Measurements from ENCODE around the gene PNPO.

The PNPO gene

DNA sequence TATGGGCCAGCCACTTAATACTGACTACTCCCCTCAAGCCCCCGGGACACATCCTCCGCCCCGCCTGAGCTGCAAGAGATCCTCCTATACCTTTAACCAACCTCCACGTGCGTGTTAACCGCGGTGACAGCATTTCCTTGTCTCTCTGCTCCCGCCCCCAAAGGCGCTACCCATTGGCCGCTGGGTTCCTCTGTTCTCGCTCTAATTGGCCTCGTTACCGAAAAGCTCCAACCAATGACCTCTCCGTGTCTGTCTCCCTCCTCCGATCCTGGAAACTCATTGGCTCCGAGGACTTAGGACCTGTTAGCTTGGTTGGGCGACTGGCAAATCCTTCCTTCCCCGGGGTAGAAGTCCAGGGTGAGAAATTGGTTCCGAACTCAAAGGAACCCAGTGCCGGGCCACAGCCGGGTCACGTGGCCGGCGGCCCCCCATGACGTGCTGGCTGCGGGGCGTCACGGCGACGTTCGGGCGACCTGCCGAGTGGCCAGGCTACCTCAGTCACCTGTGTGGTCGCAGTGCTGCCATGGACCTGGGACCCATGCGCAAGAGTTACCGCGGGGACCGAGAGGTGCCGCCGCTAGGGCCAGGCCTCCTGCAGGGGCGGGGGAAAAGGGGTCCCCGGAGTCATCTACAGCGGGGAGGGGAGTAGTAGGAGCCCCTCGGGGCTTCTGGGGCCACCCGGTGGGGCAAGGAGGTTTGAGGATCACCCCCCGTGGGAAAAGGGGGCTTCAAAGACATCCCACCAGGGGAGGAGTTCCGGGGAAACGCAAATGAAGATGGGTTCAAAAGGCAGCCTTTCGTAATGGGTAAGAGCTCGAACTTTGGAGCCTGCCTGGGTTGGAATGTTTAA lies at the start of gene PNPO:
Gene PNPO, plus strand, starts transcription at position 326 of the 850 bp plus-strand sequence. Its CDS starts 105 bp downstream, at position 431.
- peak; percentile 98 for DNase-seq (ENCODE audit: low read depth)

DNA sequence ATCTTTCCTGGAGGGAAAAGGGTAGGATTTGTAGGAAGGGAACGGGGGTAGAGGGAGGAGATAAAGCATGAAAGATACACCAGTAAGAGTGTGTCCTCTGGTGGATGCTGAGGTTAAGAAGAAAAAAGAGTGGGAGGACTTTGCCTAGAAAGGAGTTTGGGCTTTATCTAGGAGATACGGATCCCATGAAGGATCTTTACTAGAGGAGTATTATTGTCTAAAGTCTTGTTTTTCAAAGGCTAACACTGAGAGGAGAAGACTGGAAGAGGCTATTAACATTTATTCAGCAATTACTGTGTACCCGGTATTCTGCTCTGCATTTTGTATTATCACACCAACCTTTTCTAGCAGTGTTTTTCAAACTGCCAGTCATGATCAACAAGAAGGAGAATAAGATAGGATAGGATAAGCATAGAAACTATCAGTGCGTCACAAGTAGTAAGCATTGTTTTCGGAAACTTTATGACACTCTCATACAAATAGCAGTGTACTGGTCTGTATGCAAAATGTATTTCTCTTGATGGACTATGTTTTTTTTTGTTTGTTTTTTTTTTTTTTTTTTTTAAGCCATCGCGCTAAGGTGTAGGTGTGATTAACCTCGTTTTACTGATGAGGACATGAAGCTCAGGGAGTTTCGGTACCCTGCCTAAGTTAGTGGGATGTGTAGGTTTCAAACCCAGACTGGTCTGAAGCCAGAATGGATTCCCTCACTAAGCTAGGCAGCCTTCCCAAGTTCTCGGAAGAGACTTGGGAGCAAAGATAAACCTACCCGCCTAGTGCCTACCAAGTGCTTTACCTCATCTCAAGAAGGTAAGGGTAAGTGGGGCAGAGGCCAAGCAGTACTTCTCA lies 46.6 kb upstream of the PNPO start:
- no peak for DNase-seq (ENCODE audit: low read depth)

DNA sequence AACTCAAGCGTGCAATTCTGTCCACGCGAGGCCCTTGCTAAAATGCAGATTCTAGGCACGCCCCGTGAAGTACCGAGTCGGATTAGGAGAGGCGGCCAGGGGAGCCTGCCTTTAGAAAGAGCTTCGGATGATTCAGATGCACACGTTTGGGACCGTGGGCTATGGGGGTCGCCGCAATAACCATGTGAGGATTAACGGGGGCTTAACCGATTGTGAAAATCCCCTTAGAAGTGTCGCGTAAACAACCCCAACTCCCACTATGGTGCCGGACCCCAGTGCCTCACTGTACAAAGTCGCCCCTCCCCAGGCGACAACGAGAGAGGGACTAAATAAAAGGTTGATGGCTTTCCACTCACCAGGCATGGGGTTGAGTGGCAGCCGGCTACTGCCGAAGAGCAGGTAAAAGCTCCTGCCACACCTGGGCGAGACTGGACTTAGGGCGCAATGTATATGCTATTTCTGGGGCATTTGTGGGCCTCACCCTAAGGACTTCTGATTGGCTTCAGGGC lies 46.0 kb upstream of the PNPO start:
- DNase-seq (ENCODE audit: low read depth): no peak

DNA sequence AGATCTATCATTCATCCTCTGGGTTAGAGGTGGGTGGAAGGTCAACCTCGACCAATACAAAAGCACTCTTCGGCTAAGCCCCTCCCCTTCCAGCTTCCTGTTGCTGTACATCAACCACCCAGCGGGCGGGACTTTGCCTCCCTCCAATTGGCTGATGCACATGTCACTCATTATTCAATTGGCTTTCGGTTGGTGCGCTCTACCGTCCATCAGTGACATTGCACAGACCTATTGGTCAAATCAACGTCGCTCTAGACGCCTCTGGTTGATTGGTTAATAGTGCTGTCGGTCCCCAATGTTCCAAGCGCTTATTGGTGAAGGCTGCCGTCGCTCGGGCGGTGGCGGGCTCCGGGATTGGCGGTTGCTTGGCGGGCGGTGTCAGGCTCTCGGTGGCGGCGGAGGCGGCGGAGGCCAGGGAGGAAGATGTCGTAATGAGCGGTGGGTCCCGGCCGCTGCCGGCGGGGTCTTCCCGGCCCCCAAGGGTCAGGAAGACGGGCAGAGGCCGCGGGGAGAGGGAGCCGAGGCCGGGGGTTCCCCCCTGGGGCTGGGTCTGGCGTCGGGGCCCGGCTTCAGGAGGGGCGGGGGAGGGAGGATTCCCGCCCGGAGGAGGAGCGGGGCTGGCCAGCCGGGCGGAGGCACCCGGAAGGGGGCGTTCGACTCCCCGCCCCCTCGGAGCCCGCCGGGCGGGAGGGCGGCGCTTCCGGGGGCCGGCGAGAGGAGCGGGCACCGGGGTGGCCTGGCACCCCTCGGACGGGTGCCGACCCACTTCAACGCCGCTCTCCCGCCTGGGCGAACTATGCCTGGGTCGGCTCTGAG lies 45.3 kb upstream of the PNPO start, which contains the start of gene SP2:
Gene SP2, plus strand, starts transcription at position 381 of the 816 bp plus-strand sequence. Its CDS starts 51 bp downstream, at position 432.
- peak; percentile 100 for DNase-seq (ENCODE audit: low read depth)

DNA sequence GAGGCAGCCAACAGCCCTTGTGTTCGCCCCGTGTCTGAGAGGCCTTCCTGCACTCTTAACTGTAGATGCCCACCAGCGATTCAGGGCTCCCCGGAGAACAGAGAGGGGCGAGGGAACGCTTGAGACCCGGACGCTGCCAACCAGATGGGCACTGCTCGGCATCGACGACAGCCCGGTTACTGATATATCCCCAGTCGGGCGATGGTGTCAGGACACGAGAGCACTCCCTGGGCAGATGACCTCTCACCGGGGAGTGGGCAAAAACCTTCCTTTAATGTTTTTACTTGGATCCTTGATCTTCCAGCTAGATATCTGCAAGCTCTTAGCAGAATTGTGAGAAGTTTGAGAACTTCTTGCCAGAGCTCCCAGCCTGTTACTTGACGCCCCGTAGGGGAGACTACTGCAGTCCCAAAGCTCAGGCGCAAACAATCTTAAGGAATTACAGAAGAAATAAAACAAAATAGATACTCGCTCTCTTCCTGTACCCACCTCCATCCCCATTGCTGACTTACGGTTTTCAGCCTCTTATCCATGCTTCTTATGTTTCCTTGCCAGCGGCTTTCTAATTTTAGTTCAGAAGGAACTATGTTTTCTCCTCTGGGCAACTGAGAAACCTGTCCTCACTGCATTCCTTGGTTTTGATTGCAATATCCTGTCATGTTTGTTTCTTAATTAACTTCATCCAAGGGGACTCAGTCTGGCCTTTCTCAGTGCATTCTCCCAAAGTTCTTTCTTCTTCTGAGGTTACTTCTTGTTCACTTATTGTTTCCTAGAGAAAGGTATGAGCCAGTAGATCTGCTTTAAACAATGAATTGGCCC lies 44.5 kb upstream of the PNPO start:
- DNase-seq (ENCODE audit: low read depth): no peak

DNA sequence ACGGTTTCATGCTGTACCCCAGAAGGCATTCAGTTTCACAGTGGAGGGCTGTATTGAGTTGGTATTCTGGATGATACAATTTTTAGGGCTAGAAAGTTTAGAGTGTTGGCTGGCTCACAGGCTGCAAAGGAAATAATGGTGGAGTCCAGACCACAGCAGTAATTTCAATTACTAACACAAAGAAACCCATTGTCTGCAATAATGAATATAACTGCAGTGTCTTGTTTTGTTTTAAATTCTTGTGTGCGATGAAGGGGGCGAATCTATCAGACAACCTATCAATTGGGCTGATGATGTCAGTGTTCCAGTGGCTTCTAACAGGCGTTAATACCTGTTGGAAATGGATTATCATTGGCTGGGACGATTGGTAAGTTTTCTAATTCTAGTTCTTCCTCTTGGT lies 43.8 kb upstream of the PNPO start:
- DNase-seq (ENCODE audit: low read depth): no peak

DNA sequence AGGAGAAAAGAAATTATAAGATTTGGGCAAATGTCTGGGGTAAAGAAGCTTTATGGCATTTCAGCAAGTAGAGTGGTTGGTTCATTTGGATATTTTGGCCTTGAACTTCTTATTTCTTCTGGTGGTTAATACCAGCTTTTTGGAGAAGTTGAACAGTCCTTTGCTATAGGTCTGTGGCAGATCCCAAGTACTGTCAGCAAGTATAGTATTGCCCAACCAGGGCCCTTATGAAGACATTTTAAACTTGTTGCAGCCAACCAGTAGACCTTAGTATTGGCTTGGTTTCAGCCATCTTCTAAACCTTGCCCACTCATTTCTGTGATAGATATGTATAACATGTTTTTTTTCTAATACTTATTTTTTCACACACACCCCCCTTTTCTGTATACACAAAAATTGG lies 43.1 kb upstream of the PNPO start:
- no peak for DNase-seq (ENCODE audit: low read depth)

DNA sequence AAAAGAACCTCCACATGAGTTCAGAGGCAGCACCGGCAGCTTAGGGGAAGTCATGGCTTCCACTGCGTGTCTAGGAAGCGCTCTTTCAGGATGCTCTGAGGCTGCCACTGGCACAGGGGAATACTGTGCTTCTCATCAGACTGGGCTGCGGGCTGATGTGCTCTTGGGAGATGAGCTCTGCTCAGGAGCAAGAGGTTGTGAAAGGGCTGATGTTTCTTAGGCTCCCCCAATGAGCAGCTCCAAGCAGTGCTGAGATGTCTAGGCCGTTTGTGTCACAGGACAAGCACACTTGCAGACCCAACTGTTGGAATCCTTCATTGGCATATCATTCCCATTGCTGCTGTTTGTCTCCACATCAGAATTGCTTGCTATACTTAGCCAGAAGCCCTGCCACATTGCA lies 41.7 kb upstream of the PNPO start:
- no peak for DNase-seq (ENCODE audit: low read depth)

DNA sequence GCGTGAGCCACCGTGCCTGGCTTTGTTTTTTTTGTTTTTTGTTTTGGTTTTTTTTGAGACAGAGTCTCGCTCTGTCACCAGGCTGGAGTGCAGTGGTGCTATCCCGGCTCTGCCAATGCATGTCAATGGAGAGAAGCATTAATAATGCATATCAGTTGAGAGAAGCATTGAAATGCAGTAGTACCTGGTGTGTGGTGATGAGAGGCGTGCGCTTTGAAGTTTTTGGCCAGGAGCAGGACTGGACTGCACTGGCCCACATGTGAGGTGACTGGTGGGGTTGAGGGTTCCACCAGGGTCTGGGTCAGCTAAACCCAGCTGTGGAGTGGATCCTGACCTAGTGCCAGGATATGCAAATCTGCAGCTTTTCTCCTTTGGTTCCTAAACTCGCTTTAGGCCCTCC lies 39.9 kb upstream of the PNPO start:
- DNase-seq (ENCODE audit: low read depth): no peak

DNA sequence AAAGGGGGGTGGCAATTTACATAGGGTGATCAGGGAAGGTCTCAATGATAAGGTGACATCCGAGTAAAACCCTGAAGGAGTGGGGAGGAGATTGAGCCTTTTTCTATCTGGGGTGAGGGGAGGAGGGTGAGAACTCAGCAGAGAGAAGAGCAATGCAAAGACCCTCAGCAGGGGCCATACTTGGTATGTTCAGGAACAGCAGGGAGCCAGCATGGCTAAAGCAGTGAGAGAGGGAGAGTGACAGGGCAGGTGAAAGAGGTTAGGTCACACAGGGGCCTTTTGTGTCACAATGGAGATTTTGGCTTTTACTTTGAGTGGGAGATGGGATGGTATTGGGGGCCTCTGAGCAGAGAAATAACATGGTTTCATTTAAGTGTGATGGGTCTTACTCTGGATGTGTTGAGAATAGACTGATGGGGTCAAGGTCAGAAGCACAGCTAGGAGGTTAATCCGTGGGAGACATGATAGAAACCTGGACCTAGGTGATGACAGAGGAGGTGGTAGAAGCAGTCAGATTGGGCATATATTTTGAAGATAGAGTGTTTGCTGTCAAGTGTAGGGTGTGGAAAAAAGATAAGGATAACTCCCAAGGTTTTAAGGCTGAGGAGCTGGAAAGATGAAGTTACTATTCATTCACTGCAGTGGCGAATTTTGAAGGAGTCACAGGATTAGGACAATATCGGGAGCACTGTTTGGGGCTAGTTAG lies 39.2 kb upstream of the PNPO start:
- DNase-seq (ENCODE audit: low read depth): no peak

DNA sequence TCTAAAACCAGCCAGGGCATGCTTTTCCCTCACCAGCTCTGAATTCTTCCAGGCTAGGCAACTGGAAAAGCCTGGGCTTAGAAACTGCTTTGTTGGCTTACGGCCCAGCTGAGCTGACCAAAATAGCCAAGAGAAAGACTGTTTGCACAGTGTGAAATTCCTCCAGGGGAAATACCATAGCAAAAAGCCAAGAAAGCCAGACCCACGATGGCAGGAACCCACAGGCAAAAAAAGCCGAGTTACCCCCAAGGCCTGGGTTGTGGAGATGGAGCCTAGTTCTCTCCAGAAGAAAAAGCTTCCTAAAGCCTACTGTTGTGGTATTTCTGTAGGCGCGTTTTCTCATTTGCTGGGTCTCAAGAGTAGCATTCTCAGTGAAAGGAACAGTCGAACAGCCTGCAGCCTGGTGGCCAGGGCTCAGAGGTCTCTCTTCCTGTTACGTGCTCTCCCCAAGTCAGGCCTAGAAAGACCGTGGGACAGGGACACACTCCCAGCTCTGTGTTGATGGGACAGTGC lies 36.1 kb upstream of the PNPO start:
- DNase-seq (ENCODE audit: low read depth): peak; percentile 84

DNA sequence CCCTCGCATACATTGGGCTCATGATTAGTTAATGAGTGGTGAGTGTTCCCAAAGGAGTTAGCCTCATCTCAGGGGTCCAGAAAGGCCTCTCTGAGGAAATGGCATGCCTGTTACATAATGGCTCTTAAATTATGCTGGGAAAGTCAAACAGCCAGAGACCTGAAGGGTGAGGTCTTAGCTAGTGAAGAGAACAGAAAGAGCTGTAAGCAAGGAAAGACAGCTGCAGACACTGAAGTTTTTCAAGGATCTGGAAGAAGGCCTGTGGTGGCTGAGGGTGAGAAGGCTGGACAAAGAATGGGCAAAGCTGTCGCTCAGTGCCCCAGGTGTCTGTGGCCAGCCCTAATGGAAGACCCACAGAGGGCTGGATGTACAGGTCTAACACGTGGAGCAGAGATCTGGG lies 34.9 kb upstream of the PNPO start:
- no peak for DNase-seq (ENCODE audit: low read depth)

DNA sequence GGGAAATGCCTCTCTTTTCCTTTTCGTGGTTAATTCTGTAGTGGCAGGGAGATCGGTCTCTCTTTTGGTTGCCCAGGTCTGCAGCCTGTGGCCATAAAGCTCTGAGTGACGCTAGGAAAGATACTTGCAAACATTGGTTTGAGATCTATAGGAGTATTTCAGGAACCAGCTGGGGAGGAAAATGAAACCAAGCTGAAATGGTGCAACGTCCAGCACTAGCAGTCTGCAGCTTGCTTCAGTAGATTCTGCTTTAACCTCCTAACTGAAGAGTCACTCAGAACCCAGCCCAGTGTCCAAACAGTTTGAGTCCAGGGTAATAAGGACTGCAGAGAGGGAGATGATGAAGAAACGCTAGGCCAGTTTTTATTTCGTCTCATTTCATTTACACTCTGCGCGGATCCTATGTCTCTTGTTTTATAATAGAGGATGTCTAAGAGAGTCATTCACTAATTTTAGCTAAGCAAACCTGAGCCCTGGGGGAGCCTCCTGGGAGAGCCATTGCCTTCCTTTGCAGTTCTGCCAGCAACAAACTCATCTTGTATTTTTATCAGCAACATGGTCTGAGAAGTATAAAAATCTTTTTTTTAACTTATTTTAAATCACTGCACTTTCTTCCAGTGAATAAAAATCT lies 33.3 kb upstream of the PNPO start:
- no peak for DNase-seq (ENCODE audit: low read depth)

DNA sequence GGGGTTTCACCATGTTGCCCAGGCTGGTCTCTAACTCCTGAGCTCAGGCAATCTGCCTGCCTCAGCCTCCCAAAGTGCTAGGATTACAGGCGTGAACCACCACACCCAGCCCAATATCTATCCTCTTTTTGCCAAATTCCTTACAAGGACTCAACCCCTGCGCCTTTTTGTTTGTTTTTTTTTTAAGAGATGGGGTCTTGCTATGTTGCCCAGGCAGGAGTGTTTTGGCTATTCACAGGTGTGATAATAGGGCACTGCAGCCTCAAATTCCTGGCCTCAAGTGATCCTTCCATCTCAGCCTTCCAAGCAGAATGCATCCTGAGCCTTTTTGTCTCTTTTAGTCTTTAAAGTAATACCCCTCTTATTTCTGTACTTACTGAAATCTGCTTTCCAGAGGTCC lies 28.3 kb upstream of the PNPO start:
- DNase-seq (ENCODE audit: low read depth): no peak

DNA sequence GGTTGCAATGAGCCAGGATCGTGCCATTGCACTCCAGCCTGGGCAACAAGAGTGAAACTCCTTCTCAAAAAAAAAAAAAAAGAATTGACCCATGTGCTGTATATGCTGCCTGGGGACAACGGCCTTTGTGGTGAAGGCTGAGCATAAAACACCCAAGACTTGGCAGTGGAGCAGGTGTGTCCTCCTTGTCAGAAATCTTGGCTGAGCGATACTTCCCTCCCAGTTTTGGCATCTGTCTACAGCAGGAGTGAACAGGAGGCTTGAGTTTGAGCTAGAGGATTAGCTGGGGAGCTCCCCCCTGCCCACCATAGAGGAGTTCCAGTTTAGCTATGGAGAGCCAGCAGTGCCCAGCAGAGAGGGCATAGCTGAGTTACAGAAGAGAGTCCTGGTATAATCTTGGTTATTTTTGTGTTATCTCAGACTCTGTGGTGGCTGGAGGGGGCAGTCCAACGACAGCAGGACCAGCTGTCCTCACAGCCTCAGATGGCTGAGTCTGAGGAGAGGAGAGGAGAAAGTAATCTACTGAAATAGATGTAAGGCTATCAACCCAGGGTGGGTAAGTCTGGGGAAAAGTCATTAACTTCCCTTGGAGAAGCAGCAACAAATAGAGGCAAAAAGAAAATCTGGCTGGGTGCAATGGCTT lies 26.9 kb upstream of the PNPO start:
- DNase-seq (ENCODE audit: low read depth): no peak

DNA sequence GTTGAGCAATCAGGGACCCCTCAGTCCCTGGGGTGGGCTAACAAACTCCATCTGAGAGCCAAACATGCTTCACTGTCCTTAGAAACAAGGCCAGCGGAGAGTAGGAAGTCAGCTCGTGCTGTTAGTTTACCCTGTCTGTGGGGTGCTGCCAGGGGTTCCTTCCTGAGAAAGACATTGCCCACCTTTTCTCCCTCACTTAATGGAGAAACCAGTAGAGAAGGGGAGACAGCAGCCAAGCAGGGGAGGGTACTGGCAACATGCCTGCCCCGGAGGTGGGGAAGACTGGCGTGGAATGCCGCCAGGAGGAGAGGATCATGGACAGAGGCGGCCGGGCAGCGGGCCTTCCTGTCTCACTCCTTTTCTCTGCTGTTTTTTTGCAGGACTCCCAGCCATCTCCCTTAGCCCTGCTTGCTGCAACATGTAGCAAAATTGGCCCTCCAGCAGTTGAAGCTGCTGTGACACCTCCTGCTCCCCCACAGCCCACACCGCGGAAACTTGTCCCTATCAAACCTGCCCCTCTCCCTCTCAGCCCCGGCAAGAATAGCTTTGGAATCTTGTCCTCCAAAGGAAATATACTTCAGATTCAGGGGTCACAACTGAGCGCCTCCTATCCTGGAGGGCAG lies 25.5 kb upstream of the PNPO start:
- no peak for DNase-seq (ENCODE audit: low read depth)

DNA sequence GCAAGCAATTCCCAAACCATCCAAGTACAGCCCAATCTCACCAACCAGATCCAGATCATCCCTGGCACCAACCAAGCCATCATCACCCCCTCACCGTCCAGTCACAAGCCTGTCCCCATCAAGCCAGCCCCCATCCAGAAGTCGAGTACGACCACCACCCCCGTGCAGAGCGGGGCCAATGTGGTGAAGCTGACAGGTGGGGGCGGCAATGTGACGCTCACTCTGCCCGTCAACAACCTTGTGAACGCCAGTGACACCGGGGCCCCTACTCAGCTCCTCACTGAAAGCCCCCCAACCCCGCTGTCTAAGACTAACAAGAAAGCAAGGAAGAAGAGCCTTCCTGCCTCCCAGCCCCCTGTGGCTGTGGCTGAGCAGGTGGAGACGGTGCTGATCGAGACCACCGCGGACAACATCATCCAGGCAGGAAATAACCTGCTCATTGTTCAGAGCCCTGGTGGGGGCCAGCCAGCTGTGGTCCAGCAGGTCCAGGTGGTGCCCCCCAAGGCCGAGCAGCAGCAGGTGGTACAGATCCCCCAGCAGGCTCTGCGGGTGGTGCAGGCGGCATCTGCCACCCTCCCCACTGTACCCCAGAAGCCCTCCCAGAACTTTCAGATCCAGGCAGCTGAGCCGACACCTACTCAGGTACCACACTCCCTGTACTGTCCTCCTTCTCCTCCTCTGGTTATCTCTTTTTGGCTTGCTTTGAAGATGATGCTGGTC lies 24.7 kb upstream of the PNPO start:
- no peak for DNase-seq (ENCODE audit: low read depth)

DNA sequence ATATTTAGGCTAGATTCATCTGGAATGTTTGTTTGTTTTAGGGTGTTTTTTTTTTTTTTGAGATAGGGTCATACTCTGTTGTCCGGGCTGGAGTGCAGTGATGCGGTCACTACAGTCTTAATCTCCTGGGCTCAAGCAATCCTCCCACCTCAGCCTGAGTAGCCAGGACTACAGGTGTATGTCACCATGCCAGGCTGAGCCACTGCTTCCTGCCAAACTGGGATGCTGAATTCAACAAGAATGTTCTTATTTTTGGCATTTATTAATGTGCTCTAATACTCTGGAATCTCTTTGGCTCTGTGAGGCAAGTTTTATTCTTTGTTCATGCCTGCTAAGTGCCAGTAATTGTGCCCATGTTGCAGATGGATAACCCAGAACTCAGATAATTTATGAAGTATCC lies 23.8 kb upstream of the PNPO start:
- no peak for DNase-seq (ENCODE audit: low read depth)
